Activated CD4-positive, CD25-positive, alpha-beta regulatory T cell treated with anti-CD3 and anti-CD28 coated beads, Interleukin-2, amount 50 U/mL, for 24 hours (primary cell): Measurements from ENCODE around the gene MPZL2.

ENCODE experiments used
- ATAC-seq, 2 donors: fragments of 150-1000 bp; cut with Tn5 transposase; one replicate each; pipeline ENCODE4 v1.10.0; 2021; ENCODE audit warnings: mild to moderate bottlenecking in 1 of 2, moderate library complexity in 1 of 2

The MPZL2 gene

GRCh38 chr11:118263695-118264568 lies at the start of gene MPZL2:
MPZL2 (minus strand) TSS chr11:118264297; CDS start chr11:118264153, 144 bp downstream.
- ATAC-seq: peak; percentile 44 to 60

GRCh38 chr11:118313242-118313641 lies 49.1 kb upstream of the MPZL2 start:
- no peak for ATAC-seq

GRCh38 chr11:118312328-118312727 lies 48.2 kb upstream of the MPZL2 start:
- no peak for ATAC-seq

GRCh38 chr11:118311518-118311917 lies 47.4 kb upstream of the MPZL2 start:
- peak; percentile 37 to 49 for ATAC-seq

GRCh38 chr11:118310781-118311485 lies 46.8 kb upstream of the MPZL2 start:
- no peak for ATAC-seq

- ATAC-seq: no peak
Measured at GRCh38 chr11:118310271-118310670, 46.2 kb upstream of the MPZL2 start.

GRCh38 chr11:118308995-118309528 lies 45.0 kb upstream of the MPZL2 start:
- ATAC-seq: peak; percentile 42 to 71

GRCh38 chr11:118306556-118306955 lies 42.5 kb upstream of the MPZL2 start:
- ATAC-seq: peak; percentile 17 to 35

- no peak for ATAC-seq
Measured at GRCh38 chr11:118305726-118306125, 41.6 kb upstream of the MPZL2 start.

GRCh38 chr11:118304568-118305248 lies 40.6 kb upstream of the MPZL2 start, which contains the start of gene CD3E:
CD3E (plus strand) TSS chr11:118304730; CDS start chr11:118304953, 223 bp downstream.
- ATAC-seq: peak; percentile 69 to 78

GRCh38 chr11:118304227-118304567 lies 40.1 kb upstream of the MPZL2 start:
- peak in 1 of 2 donors; percentile 3 for ATAC-seq

- ATAC-seq: no peak
Measured at GRCh38 chr11:118301600-118302195, 37.6 kb upstream of the MPZL2 start.

- peak; percentile 90 to 94 for ATAC-seq
Measured at GRCh38 chr11:118295815-118296454, 31.8 kb upstream of the MPZL2 start.

GRCh38 chr11:118295199-118295598 lies 31.1 kb upstream of the MPZL2 start:
- no peak for ATAC-seq

GRCh38 chr11:118294053-118294452 lies 30.0 kb upstream of the MPZL2 start:
- no peak for ATAC-seq

- no peak for ATAC-seq
Measured at GRCh38 chr11:118291477-118292135, 27.5 kb upstream of the MPZL2 start.

GRCh38 chr11:118290923-118291322 lies 26.8 kb upstream of the MPZL2 start:
- peak; percentile 22 to 50 for ATAC-seq

- ATAC-seq: no peak
Measured at GRCh38 chr11:118289401-118289800, 25.3 kb upstream of the MPZL2 start.

- ATAC-seq: peak in 1 of 2 donors; percentile 93
Measured at GRCh38 chr11:118287006-118287405, 22.9 kb upstream of the MPZL2 start.

GRCh38 chr11:118286545-118286944 lies 22.4 kb upstream of the MPZL2 start:
- ATAC-seq: peak in 1 of 2 donors; percentile 24

GRCh38 chr11:118283756-118284350 lies 19.8 kb upstream of the MPZL2 start:
- ATAC-seq: peak in 1 of 2 donors; percentile 55
